ENCODE data around the gene XAB2.
"Not testable (repeated sequence)": the region's sequence is repeated elsewhere in the genome, so short reads cannot be mapped to it uniquely, and the experiment has no call there.

XAB2 gene

GRCh38 chr19:7582446-7582845 lies 46.9 kb downstream of the XAB2 start:
- no peak overlapping the region for H3K4me3 ChIP-seq (ENCODE audit: low read length)
- no peak for DNase-seq (ENCODE audit: low read depth)
- TF ChIP-seq CTCF (conservative IDR thresholded peaks at IDR 0.05; ENCODE audit: low read length) = no peak

- no peak for TF ChIP-seq CTCF (conservative IDR thresholded peaks at IDR 0.05; ENCODE audit: low read length)
- no peak overlapping the region for H3K4me3 ChIP-seq (ENCODE audit: low read length)
- no peak for DNase-seq (ENCODE audit: low read depth)
Measured at GRCh38 chr19:7579182-7579581, 50.2 kb downstream of the XAB2 start.

GRCh38 chr19:7578127-7578526 lies 51.2 kb downstream of the XAB2 start:
- DNase-seq (ENCODE audit: low read depth) = no peak
- H3K4me3 ChIP-seq (ENCODE audit: low read length) = no peak overlapping the region
- TF ChIP-seq CTCF (conservative IDR thresholded peaks at IDR 0.05; ENCODE audit: low read length) = no peak

- not testable (repeated sequence) for H3K4me3 ChIP-seq (ENCODE audit: low read length); DNase-seq (ENCODE audit: low read depth)
Measured at GRCh38 chr19:7577422-7577821, 51.9 kb downstream of the XAB2 start.

GRCh38 chr19:7575434-7576040 lies 53.8 kb downstream of the XAB2 start:
- DNase-seq (ENCODE audit: low read depth) = no peak
- no peak overlapping the region for H3K4me3 ChIP-seq (ENCODE audit: low read length)
- no peak for TF ChIP-seq CTCF (conservative IDR thresholded peaks at IDR 0.05; ENCODE audit: low read length)

GRCh38 chr19:7570761-7571160 lies 58.6 kb downstream of the XAB2 start:
- no peak overlapping the region for H3K4me3 ChIP-seq (ENCODE audit: low read length)
- no peak for DNase-seq (ENCODE audit: low read depth)
- no peak for TF ChIP-seq CTCF (conservative IDR thresholded peaks at IDR 0.05; ENCODE audit: low read length)

Data from AG10803 (cell line).